ENCODE measurements around the gene PSME3IP1.

DNA sequence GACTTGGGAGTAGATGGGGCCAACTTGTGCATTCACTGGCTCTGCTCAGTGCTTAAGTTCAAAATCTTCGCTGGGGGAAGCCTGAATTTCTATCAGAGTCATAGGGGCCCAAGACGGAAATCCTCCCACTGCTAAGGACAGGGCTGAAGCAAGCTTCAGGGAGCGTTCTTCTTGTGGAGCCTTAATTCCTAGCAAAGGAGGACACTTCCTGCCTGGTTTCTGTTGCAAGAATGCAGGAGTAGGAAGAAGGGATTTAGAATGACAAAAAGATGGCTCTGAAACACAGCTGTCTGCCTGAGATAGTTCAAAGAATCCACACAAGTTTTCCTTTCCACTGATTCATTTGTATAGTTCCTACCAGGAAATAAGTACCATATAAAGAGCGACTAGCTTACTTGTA is 26.4 kb downstream of the PSME3IP1 start:
- TF ChIP-seq, protein P1, sequence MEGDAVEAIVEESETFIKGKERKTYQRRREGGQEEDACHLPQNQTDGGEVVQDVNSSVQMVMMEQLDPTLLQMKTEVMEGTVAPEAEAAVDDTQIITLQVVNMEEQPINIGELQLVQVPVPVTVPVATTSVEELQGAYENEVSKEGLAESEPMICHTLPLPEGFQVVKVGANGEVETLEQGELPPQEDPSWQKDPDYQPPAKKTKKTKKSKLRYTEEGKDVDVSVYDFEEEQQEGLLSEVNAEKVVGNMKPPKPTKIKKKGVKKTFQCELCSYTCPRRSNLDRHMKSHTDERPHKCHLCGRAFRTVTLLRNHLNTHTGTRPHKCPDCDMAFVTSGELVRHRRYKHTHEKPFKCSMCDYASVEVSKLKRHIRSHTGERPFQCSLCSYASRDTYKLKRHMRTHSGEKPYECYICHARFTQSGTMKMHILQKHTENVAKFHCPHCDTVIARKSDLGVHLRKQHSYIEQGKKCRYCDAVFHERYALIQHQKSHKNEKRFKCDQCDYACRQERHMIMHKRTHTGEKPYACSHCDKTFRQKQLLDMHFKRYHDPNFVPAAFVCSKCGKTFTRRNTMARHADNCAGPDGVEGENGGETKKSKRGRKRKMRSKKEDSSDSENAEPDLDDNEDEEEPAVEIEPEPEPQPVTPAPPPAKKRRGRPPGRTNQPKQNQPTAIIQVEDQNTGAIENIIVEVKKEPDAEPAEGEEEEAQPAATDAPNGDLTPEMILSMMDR (IDR thresholded peaks at IDR 0.05) = no peak
- no peak for TF ChIP-seq POLR2A (IDR thresholded peaks at IDR 0.05)
